Activated naive CD4-positive, alpha-beta T cell treated with anti-CD3 and anti-CD28 coated beads, Interleukin-2, amount 50 U/mL, for 16 hours (primary cell): ENCODE measurements around the gene ABI1.

Source experiments
- DNase-seq: peaks from one replicate; pipeline ENCODE4 v3.0.0-alpha.2; 2020

Gene ABI1

GRCh38 chr10:26706206-26706605 lies 154.6 kb downstream of the ABI1 start:
- no peak for DNase-seq

- no peak for DNase-seq
These were observed 156.8 kb downstream of the ABI1 start for GRCh38 chr10:26703974-26704373.

GRCh38 chr10:26703096-26703495 lies 157.7 kb downstream of the ABI1 start:
- no peak for DNase-seq

GRCh38 chr10:26700884-26701630 lies 159.7 kb downstream of the ABI1 start:
- DNase-seq: no peak

GRCh38 chr10:26699631-26700030 lies 161.1 kb downstream of the ABI1 start:
- no peak for DNase-seq

- DNase-seq: no peak
These were observed 161.8 kb downstream of the ABI1 start for GRCh38 chr10:26698909-26699308.

- DNase-seq: no peak
These were observed 162.7 kb downstream of the ABI1 start for GRCh38 chr10:26697922-26698608.

- DNase-seq: peak; percentile 69
These were observed 163.4 kb downstream of the ABI1 start, which contains the start of gene PDSS1 for GRCh38 chr10:26697163-26697921. Gene PDSS1 (plus strand): TSS chr10:26697701. CDS start chr10:26697712, 11 bp downstream.

- DNase-seq: no peak
These were observed 164.0 kb downstream of the ABI1 start for GRCh38 chr10:26696786-26697162.
